ENCODE results near the gene NACA2. TPM values are rescaled to one million over a fixed set of nuclear protein-coding genes. Genes with fewer than 3 reads are reported as not detected.

The NACA2 gene
- total and polyA plus RNA-seq, 2 of the 4 experiments (the other 2 are of a cell fraction): not detected

DNA sequence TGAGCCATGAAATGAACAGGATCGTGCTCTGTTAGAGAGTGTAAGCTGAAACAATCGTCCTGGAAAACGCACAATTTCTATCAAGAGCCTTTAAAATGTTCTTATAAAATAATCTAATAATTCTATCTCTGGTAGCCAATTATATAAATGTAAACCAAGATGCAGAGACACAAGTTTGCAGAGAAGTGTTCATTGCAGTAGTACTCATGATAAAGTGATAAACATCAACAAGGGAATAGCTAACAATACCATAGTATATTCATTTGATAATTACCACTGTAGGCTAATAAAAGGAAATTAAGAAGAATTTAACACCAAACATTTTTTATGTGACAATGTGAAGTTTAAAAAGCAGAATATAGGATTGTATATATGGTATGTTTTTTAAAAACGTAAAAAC, 12.4 kb downstream of the NACA2 start:
- Histone ChIP-seq H3K27ac (ENCODE audit: insufficient read depth, low read length) (no peak overlapping the region), H2BK15ac (ENCODE audit: low read depth, low read length) (no peak overlapping the region), H3K9me1 (ENCODE audit: insufficient read depth, low read length) (peaks cover 3% of the 10 kb centered on the region; the same call in 1 of the 2 replicates), H2BK120ac (ENCODE audit: low read depth, low read length) (no peak overlapping the region), H3K27me3 (ENCODE audit: control insufficient read depth, insufficient read depth, low read length) (no peaks in the 10 kb centered on the region; the same call in 1 of the 2 replicates), H3K9me3 (ENCODE audit: control insufficient read depth, insufficient read depth, low read length) (no peaks in the 10 kb centered on the region), H3K36me3 (ENCODE audit: control insufficient read depth, insufficient read depth, low read length) (no peaks in the 10 kb centered on the region), H2BK20ac (ENCODE audit: low read depth, low read length) (no peak overlapping the region), H4K5ac (ENCODE audit: low read depth, low read length) (no peak overlapping the region), H4K8ac (ENCODE audit: low read depth in 2 of 2, low read length in 2 of 2) (no peak overlapping the region), H3K79me1 (ENCODE audit: low read depth in 1 of 2, low read length in 2 of 2) (no peaks in the 10 kb centered on the region), H3K23ac (ENCODE audit: low read depth, low read length) (no peak overlapping the region), H2BK5ac (ENCODE audit: low read depth, low read length, poor library complexity, severe bottlenecking) (no peak overlapping the region), H3K56ac (ENCODE audit: extremely low read depth, insufficient read depth, low read length) (no peak overlapping the region), H3K4me2 (ENCODE audit: low read depth, low read length) (no peak overlapping the region), H4K20me1 (ENCODE audit: insufficient read depth, low read length) (no peaks in the 10 kb centered on the region), H3K18ac (ENCODE audit: low read depth, low read length) (no peak overlapping the region), H3K4me1 (ENCODE audit: control insufficient read depth, insufficient read depth, low read length) (peaks cover 7% of the 10 kb centered on the region; the same call in 1 of the 2 replicates), H3K4me3 (ENCODE audit: insufficient read depth, low read depth, low read length) (no peak overlapping the region), H4K91ac (ENCODE audit: insufficient read depth, low read depth, low read length) (no peak overlapping the region), H2AFZ (replicated peaks; ENCODE audit: low read length, poor library complexity) (no peak overlapping the region), H3K9ac (ENCODE audit: low read depth, low read length) (no peak overlapping the region), H2AK5ac (ENCODE audit: low read depth, low read length) (no peak overlapping the region), H3K4ac (ENCODE audit: low read depth, low read length) (no peak overlapping the region), H2AK9ac (replicated peaks; ENCODE audit: low read depth, low read length, poor library complexity) (no peak overlapping the region), H3K14ac (replicated peaks; ENCODE audit: low read depth, low read length) (no peak overlapping the region)
- DNase-seq (no peak), ATAC-seq (ENCODE audit: low read depth) (no peak)
- POLR2A ChIA-PET (ENCODE audit: unreplicated experiment): no interaction called here
- BruUV-seq (replicated peaks): no TSS peak
- intact Hi-C loops (cut with micrococcal nuclease) (no loop called here), dilution Hi-C loops (cut with HindIII; ENCODE audit: low sequenced_read_pairs, unreplicated experiment) (no loop called here), in situ Hi-C loops (cut with MboI; ENCODE audit: low sequenced_read_pairs) (no loop called here)
- CTCF ChIA-PET: no interaction called here
- TF ChIP-seq SMC3 (IDR thresholded peaks at IDR 0.05; ENCODE audit: low read depth, low read length): no peak
- no peak for TF ChIP-seq BHLHE40 (IDR thresholded peaks at IDR 0.05; ENCODE audit: low read depth, low read length)
- TF ChIP-seq, protein P1, sequence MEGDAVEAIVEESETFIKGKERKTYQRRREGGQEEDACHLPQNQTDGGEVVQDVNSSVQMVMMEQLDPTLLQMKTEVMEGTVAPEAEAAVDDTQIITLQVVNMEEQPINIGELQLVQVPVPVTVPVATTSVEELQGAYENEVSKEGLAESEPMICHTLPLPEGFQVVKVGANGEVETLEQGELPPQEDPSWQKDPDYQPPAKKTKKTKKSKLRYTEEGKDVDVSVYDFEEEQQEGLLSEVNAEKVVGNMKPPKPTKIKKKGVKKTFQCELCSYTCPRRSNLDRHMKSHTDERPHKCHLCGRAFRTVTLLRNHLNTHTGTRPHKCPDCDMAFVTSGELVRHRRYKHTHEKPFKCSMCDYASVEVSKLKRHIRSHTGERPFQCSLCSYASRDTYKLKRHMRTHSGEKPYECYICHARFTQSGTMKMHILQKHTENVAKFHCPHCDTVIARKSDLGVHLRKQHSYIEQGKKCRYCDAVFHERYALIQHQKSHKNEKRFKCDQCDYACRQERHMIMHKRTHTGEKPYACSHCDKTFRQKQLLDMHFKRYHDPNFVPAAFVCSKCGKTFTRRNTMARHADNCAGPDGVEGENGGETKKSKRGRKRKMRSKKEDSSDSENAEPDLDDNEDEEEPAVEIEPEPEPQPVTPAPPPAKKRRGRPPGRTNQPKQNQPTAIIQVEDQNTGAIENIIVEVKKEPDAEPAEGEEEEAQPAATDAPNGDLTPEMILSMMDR (conservative IDR thresholded peaks at IDR 0.05; ENCODE audit: low read depth, low read length): no peak
- no peak for TF ChIP-seq RFX5 (IDR thresholded peaks at IDR 0.05; ENCODE audit: low read depth, low read length)
- TF ChIP-seq RCOR1 (IDR thresholded peaks at IDR 0.05; ENCODE audit: insufficient replicate concordance, low read length): no peak
- TF ChIP-seq FOS (IDR thresholded peaks at IDR 0.05; ENCODE audit: low read depth, low read length): no peak
- no peak for TF ChIP-seq MAFK (IDR thresholded peaks at IDR 0.05; ENCODE audit: low read depth, low read length)
- TF ChIP-seq RAD21 (IDR thresholded peaks at IDR 0.05; ENCODE audit: low read length): no peak
- TF ChIP-seq NFE2L2 (IDR thresholded peaks at IDR 0.05; ENCODE audit: low read depth, low read length): no peak
- no peak for TF ChIP-seq POLR2A (IDR thresholded peaks at IDR 0.05; ENCODE audit: low read depth, low read length)
- no CpG with 5 or more reads among the region's 4 CpGs for WGBS, 2 experiments (ENCODE audit: extremely low coverage in 2 of 2, insufficient read length in 1 of 2)

Measured in IMR-90 (cell line).